GM21390 (cell line): Measurements from ENCODE around the gene PPP3CB.

Experiments used
- ATAC-seq: cut with Tn5 transposase; IDR thresholded peaks from one replicate; pipeline ENCODE4 v1.9.1; 2021; ENCODE audit not compliant: unreplicated experiment

PPP3CB gene

DNA sequence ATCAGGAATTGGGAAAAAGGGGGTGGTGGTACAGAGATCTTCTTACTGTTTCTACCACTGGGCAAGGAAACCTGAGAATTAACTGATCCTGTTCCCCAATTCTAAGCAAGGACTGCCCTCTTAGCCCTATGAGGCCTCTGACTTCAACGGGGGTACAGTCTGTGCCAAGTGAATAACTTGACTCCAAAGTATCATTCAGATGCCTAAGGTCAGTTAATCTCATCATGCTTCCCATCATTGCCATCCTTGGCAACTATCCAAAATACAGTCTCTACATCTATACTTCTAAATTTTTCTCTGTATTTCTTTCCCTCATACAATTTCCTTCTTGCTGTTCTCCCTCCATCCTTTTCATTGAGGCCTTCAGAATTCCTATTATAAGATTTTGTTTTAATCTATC, 10.5 kb downstream of the PPP3CB start:
- no peak for ATAC-seq

DNA sequence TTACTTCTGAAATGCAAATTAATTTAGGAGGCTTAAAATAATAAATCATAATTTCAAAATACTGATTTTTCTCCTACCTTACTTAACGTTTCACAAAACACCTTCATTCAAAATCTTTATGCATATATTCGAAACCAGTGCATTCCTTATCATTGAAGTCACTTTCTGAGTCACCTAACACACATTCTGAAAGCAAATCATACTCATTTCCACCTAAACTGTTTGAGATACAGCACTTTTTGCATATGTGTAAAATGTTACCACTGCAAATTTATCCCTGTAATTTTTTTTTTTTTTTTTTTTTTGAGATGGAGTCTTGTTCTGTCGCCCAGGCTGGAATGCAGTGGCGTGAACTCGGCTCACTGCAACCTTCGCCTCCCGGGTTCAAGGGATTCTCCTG, 15.7 kb downstream of the PPP3CB start:
- no peak for ATAC-seq

GRCh38 chr10:73478636-73479035, 17.2 kb downstream of the PPP3CB start:
- ATAC-seq = no peak

- no peak for ATAC-seq
Observed at GRCh38 chr10:73471226-73471625, 24.6 kb downstream of the PPP3CB start.

DNA sequence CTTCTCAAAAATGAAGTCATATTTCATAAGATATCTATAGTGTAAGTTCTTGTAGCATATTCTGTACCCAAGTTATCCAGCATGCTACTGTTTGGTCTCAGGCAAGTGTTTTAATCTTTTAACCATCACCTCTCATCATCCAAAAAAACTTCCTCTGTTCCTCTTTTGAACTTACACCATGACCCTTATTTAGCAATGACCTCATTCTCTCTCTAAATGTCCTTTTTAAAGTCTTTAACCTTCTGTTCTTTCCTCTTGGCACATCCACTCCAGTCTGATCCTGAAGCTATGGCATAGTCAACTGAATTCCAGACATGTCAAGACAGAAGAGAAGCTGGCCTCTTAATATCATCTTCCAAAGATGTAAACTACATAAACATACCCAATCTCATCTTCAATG, 26.2 kb downstream of the PPP3CB start:
- ATAC-seq = no peak

DNA sequence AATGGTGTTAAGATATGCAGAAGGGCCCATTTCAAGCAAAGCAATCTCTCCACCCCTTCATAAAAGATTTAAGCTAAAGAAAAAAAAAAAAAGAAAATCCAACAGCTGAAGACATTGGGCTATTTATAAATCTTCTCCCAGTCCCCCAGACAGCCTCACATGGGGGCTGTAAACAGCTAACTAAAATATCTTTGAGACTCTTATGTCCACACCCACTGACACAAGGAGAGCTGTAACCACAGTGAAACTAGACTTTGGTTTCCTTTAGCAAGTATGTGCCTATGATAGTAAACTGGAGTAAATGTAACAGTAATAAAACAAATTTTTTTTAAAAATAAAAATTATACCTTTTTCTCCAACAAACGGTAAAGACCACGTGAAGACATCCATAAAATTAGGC, 28.6 kb downstream of the PPP3CB start:
- ATAC-seq = no peak

- no peak for ATAC-seq
Observed at GRCh38 chr10:73465978-73466726, 29.7 kb downstream of the PPP3CB start.

DNA sequence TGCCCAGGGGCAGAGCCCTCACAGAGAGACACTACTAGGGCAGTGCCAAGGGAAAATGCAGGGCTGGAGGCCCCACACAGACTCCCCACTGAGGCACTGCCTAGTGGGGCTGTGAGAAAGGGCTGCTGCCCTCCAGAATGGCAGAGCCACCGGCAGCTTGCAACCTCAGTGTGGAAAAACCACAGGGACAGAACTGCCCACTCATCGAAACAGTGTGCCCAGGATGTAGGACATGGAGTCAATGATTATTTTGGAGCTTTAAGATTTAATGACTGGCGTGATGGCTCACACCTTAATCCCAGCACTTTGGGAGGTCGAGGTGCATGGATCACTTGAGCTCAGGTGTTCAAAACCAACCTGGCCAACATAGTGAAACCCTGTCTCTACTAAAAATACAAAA, 34.9 kb downstream of the PPP3CB start:
- no peak for ATAC-seq

- no peak for ATAC-seq
Observed at GRCh38 chr10:73459683-73460314, 36.0 kb downstream of the PPP3CB start.

GRCh38 chr10:73456187-73456890, 39.5 kb downstream of the PPP3CB start:
- ATAC-seq = no peak

- no peak for ATAC-seq
Observed at GRCh38 chr10:73449113-73449512, 46.7 kb downstream of the PPP3CB start.

GRCh38 chr10:73448384-73448783, 47.4 kb downstream of the PPP3CB start:
- no peak for ATAC-seq

- ATAC-seq = no peak
Observed at GRCh38 chr10:73446926-73447325, 48.9 kb downstream of the PPP3CB start.

GRCh38 chr10:73444457-73444856, 51.4 kb downstream of the PPP3CB start:
- no peak for ATAC-seq

GRCh38 chr10:73439605-73440312, 56.1 kb downstream of the PPP3CB start:
- ATAC-seq = no peak

GRCh38 chr10:73439055-73439454, 56.8 kb downstream of the PPP3CB start:
- ATAC-seq = no peak

GRCh38 chr10:73433538-73433867, 62.3 kb downstream of the PPP3CB start, which contains the start of gene MSS51:
TSS of gene MSS51 (minus strand) at chr10:73433561. CDS start at chr10:73428284, 5,277 bp downstream.
- ATAC-seq = no peak

- ATAC-seq = no peak
Observed at GRCh38 chr10:73432646-73433537, 62.9 kb downstream of the PPP3CB start.

GRCh38 chr10:73426318-73426717, 69.5 kb downstream of the PPP3CB start:
- ATAC-seq = no peak

DNA sequence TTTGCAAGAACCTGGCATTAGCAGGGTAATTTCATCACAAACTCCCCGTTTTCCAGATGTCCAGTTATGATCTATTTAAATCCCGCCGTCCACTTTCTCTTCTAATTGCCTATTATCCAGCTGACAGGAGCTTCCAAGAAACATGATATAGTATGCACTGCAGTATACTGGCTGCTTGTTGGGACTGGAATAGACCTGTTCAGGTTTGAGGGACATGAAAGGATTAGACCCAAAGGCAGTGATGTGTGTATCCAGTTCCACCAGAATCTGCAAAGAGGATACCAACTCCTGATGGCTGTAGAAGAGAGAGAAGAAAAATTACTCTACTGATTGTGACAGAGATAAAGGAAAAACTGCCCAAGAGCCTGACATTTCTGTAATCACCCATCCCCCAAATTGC, 71.3 kb downstream of the PPP3CB start:
- no peak for ATAC-seq

GRCh38 chr10:73423309-73423708, 72.5 kb downstream of the PPP3CB start:
- ATAC-seq = no peak
